Heart left ventricle (tissue), 13 donors: ENCODE measurements around the gene GCLC.

Experiments
- POLR2A ChIP-seq, 2 donors: fragments of 450-650 bp; IDR thresholded peaks; one replicate each; pipeline ENCODE4 v1.6.1; 2017; ENCODE audit warnings: antibody characterized with exemption in 2 of 2, mild to moderate bottlenecking in 2 of 2, moderate library complexity in 2 of 2
- TF ChIP-seq, protein P1 (sequence below), 12 donors: fragments of 200-600 bp; sonication (generic) in 4 of 12; IDR thresholded peaks; one replicate each; pipeline versions ENCODE4 v1.5.0 to v1.8.0; 2018 to 2022; ENCODE audit warnings: antibody characterized with exemption in 12 of 12, mild to moderate bottlenecking in 5 of 12
- donor health status: ischemic (EF 13 %, LVEDD 7.1; RV severe dilation, severe dysfunction).
- donor health status: DM: no; HTN: yes; CAD: no.
- donor health status: DM: no; HTN: no; CAD: no.
- donor health status: ischemic (EF 25% LVEDD 6.9; RV normal size, moderate dysfunction).
- donor health status: ischemic (EF 25% LVEDD 5.7; RV mildly dilated, moderate dysfunction).
- donor health status: ischemic (EF 35%, LVEDD 5.7; RV mildly dilated, moderate dysfunction).
- donor health status: nonischemic (EF 11% LVEDD 7.7; RV severe dilation, severe dysfunction).
- donor health status: DM: yes; HTN: yes; CAD: no.
- donor health status: PGD.
- donor health status: ischemic (EF 29% LVEDD 5.4; RV normal size, mild dysfunction).
- donor health status: nonischemic (EF 23%, LVEDD 6.1; RV moderate dilation, normal function).

DNA sequence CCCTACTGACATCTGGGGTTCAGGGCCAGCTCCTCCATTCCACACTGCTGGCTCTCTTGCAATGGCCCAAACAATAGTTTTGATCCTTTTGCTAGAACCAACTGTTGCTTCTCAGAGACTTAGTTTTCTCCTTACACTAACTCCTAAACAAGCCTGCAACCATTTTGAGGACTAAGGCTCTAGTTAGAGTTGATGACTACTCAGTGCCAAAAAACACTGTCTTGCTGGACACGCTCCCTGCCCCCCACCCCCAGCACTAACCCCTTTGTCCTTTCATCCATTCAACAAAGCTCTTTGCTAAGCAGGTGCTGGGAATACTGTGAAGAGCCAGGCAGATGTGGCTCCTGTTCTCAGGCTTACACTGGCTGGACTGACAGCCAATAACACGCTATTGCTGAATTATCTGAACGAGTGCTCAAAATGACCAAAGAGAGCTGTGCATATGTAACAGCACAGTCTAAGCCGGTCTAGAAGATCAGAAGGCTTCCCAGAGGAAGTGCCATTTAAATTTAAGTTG lies 17.6 kb downstream of the GCLC start:
- TF ChIP-seq, protein P1, sequence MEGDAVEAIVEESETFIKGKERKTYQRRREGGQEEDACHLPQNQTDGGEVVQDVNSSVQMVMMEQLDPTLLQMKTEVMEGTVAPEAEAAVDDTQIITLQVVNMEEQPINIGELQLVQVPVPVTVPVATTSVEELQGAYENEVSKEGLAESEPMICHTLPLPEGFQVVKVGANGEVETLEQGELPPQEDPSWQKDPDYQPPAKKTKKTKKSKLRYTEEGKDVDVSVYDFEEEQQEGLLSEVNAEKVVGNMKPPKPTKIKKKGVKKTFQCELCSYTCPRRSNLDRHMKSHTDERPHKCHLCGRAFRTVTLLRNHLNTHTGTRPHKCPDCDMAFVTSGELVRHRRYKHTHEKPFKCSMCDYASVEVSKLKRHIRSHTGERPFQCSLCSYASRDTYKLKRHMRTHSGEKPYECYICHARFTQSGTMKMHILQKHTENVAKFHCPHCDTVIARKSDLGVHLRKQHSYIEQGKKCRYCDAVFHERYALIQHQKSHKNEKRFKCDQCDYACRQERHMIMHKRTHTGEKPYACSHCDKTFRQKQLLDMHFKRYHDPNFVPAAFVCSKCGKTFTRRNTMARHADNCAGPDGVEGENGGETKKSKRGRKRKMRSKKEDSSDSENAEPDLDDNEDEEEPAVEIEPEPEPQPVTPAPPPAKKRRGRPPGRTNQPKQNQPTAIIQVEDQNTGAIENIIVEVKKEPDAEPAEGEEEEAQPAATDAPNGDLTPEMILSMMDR (IDR thresholded peaks at IDR 0.05), result no peak
- no peak for TF ChIP-seq POLR2A (IDR thresholded peaks at IDR 0.05)
